DMS114 treated with DMSO at 0.1 percent for 48 hours (cell line): Measurements from ENCODE around the gene KEAP1.

Source experiments
- DNase-seq: peaks from one replicate; lab custom pipeline; 2025; ENCODE audit not compliant: unreplicated experiment; lab: John Stamatoyannopoulos, UW

Gene KEAP1

GRCh38 chr19:10525636-10526035 lies 22.5 kb upstream of the KEAP1 start:
- no peak for DNase-seq

GRCh38 chr19:10523135-10523636 lies 20.0 kb upstream of the KEAP1 start:
- DNase-seq, result no peak

- DNase-seq, result no peak
Observed at GRCh38 chr19:10521461-10522171, 18.5 kb upstream of the KEAP1 start.

- no peak for DNase-seq
Observed at GRCh38 chr19:10520652-10521318, 17.6 kb upstream of the KEAP1 start.

- DNase-seq, result no peak
Observed at GRCh38 chr19:10519421-10519820, 16.3 kb upstream of the KEAP1 start.

GRCh38 chr19:10518444-10519361 lies 15.5 kb upstream of the KEAP1 start:
- DNase-seq, result no peak

GRCh38 chr19:10517760-10518443 lies 14.7 kb upstream of the KEAP1 start:
- peak; percentile 11 for DNase-seq

- DNase-seq, result no peak
Observed at GRCh38 chr19:10517361-10517759, 14.2 kb upstream of the KEAP1 start, which contains the start of gene S1PR5. Gene S1PR5 (minus strand): TSS chr19:10517447. CDS start chr19:10515011, 2,436 bp downstream.

- no peak for DNase-seq
Observed at GRCh38 chr19:10516671-10517286, 13.6 kb upstream of the KEAP1 start.

- DNase-seq, result no peak
Observed at GRCh38 chr19:10516064-10516385, 12.9 kb upstream of the KEAP1 start.

GRCh38 chr19:10514211-10515145 lies 11.3 kb upstream of the KEAP1 start:
- DNase-seq, result no peak

- no peak for DNase-seq
Observed at GRCh38 chr19:10513223-10513622, 10.1 kb upstream of the KEAP1 start.

- DNase-seq, result no peak
Observed at GRCh38 chr19:10510301-10510802, 7.2 kb upstream of the KEAP1 start.

- no peak for DNase-seq
Observed at GRCh38 chr19:10508707-10509106, 5.6 kb upstream of the KEAP1 start.

GRCh38 chr19:10508036-10508435 lies 4.9 kb upstream of the KEAP1 start:
- DNase-seq, result no peak

GRCh38 chr19:10505583-10506229 lies 2.5 kb upstream of the KEAP1 start:
- no peak for DNase-seq

GRCh38 chr19:10502524-10503001 lies 593 bp downstream of the KEAP1 start:
- peak; percentile 20 for DNase-seq

GRCh38 chr19:10501971-10502523 lies 1.1 kb downstream of the KEAP1 start:
- DNase-seq, result no peak
